Parathyroid adenoma (tissue), 2 donors: ENCODE data around the gene EEF1A2.

Experiments used
- H2AFZ ChIP-seq: fragments of 300-600 bp; sonication (generic); one replicate; pipeline ENCODE4 v1.7.0; 2017; ENCODE audit warnings: antibody characterized with exemption, mild to moderate bottlenecking
- H3K27ac ChIP-seq: fragments of 300-600 bp; sonication (generic); one replicate; pipeline ENCODE4 v1.7.0; 2017
- H3K27me3 ChIP-seq: fragments of 300-600 bp; sonication (generic); one replicate; pipeline ENCODE4 v1.7.0; 2017; ENCODE audit warnings: low read length; ENCODE audit not compliant: control insufficient read depth, insufficient read depth
- H3K36me3 ChIP-seq: fragments of 300-600 bp; sonication (generic); one replicate; pipeline ENCODE4 v1.7.0; 2017; ENCODE audit warnings: low read length; ENCODE audit not compliant: control insufficient read depth, insufficient read depth
- H3K4me1 ChIP-seq: fragments of 300-600 bp; sonication (generic); one replicate; pipeline ENCODE4 v1.7.0; 2017; ENCODE audit warnings: control low read depth
- H3K4me2 ChIP-seq: fragments of 300-600 bp; sonication (generic); one replicate; pipeline ENCODE4 v1.7.0; 2017; ENCODE audit warnings: low read length
- H3K4me3 ChIP-seq: fragments of 300-600 bp; sonication (generic); one replicate; pipeline ENCODE4 v1.7.0; 2017; ENCODE audit warnings: low read depth, low read length
- H3K79me2 ChIP-seq: fragments of 300-600 bp; sonication (generic); one replicate; pipeline ENCODE4 v1.7.0; 2017; ENCODE audit warnings: control low read depth
- H3K9ac ChIP-seq: fragments of 300-600 bp; sonication (generic); one replicate; pipeline ENCODE4 v1.7.0; 2017; ENCODE audit warnings: mild to moderate bottlenecking
- H3K9me3 ChIP-seq: fragments of 300-600 bp; sonication (generic); one replicate; pipeline ENCODE4 v1.7.0; 2017; ENCODE audit warnings: low read length; ENCODE audit not compliant: control insufficient read depth
- TF ChIP-seq, protein P1 (sequence below): fragments of 300-600 bp; sonication (generic); IDR thresholded peaks from one replicate; pipeline ENCODE4 v1.7.0; 2017; ENCODE audit warnings: antibody characterized with exemption, mild to moderate bottlenecking
- donor health status: primary hyperparathyroidism.

Gene EEF1A2

GRCh38 chr20:63488315-63489251 lies 10.3 kb downstream of the EEF1A2 start:
- no peak overlapping the region for H2AFZ ChIP-seq
- H3K27me3 ChIP-seq: no peaks in the 10 kb centered on the region
- no peaks in the 10 kb centered on the region for H3K79me2 ChIP-seq
- H3K4me1 ChIP-seq: no peaks in the 10 kb centered on the region
- no peak overlapping the region for H3K9ac ChIP-seq
- no peaks in the 10 kb centered on the region for H3K9me3 ChIP-seq
- H3K36me3 ChIP-seq: no peaks in the 10 kb centered on the region
- no peak overlapping the region for H3K4me2 ChIP-seq
- no peak overlapping the region for H3K4me3 ChIP-seq
- H3K27ac ChIP-seq: no peak overlapping the region
- TF ChIP-seq, protein P1, sequence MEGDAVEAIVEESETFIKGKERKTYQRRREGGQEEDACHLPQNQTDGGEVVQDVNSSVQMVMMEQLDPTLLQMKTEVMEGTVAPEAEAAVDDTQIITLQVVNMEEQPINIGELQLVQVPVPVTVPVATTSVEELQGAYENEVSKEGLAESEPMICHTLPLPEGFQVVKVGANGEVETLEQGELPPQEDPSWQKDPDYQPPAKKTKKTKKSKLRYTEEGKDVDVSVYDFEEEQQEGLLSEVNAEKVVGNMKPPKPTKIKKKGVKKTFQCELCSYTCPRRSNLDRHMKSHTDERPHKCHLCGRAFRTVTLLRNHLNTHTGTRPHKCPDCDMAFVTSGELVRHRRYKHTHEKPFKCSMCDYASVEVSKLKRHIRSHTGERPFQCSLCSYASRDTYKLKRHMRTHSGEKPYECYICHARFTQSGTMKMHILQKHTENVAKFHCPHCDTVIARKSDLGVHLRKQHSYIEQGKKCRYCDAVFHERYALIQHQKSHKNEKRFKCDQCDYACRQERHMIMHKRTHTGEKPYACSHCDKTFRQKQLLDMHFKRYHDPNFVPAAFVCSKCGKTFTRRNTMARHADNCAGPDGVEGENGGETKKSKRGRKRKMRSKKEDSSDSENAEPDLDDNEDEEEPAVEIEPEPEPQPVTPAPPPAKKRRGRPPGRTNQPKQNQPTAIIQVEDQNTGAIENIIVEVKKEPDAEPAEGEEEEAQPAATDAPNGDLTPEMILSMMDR: no peak

- TF ChIP-seq, protein P1: no peak
- Histone ChIP-seq H3K4me3 (no peak overlapping the region), H3K4me2 (no peak overlapping the region), H3K27ac (no peak overlapping the region), H3K4me1 (no peaks in the 10 kb centered on the region), H3K27me3 (no peaks in the 10 kb centered on the region), H3K36me3 (no peaks in the 10 kb centered on the region), H3K9ac (no peak overlapping the region), H2AFZ (no peak overlapping the region), H3K9me3 (no peaks in the 10 kb centered on the region), H3K79me2 (no peaks in the 10 kb centered on the region)
These were observed 11.1 kb downstream of the EEF1A2 start for GRCh38 chr20:63487781-63488241.

DNA sequence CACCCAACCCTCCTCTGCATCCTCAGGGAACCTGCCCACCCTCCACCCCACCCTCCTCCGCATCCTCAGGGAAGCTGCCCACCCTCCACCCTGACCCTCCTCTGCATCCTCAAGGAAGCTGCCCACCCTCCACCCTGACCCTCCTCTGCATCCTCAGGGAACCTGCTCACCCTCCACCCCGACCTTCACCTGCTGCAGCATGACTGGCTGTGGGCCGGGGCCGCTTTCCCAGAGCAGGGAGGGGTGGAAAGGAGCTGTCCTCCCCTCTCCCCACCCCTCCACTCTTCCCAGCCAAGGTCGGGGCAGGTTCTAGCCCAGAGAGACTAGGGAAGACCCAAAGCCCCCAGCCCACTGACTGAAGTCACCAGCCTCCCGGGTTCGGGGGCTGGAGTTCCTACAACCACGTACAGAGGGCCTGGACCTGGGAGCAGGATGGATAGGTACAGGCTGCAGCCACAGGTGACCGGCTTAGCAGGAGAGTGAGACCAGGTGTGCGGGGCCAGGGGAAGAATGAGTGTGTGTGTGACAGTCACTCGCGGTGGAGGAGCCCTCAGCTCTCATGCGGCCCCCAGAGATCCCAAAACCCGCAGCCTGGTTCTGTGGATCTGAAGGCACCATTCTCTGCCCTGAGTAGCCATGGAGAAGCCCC lies 11.6 kb downstream of the EEF1A2 start:
- TF ChIP-seq, protein P1: no peak
- no peak overlapping the region for H2AFZ ChIP-seq
- H3K4me1 ChIP-seq: no peaks in the 10 kb centered on the region
- no peak overlapping the region for H3K27ac ChIP-seq
- H3K4me2 ChIP-seq: no peak overlapping the region
- H3K27me3 ChIP-seq: no peaks in the 10 kb centered on the region
- H3K9ac ChIP-seq: no peak overlapping the region
- no peak overlapping the region for H3K4me3 ChIP-seq
- H3K79me2 ChIP-seq: no peaks in the 10 kb centered on the region
- no peaks in the 10 kb centered on the region for H3K9me3 ChIP-seq
- no peaks in the 10 kb centered on the region for H3K36me3 ChIP-seq

- H3K27me3 ChIP-seq: no peaks in the 10 kb centered on the region
- no peak overlapping the region for H3K4me2 ChIP-seq
- no peak overlapping the region for H2AFZ ChIP-seq
- no peak overlapping the region for H3K9ac ChIP-seq
- H3K9me3 ChIP-seq: no peaks in the 10 kb centered on the region
- H3K79me2 ChIP-seq: no peaks in the 10 kb centered on the region
- H3K4me1 ChIP-seq: no peaks in the 10 kb centered on the region
- H3K4me3 ChIP-seq: no peak overlapping the region
- TF ChIP-seq, protein P1: no peak
- no peak overlapping the region for H3K27ac ChIP-seq
- no peaks in the 10 kb centered on the region for H3K36me3 ChIP-seq
These were observed 12.5 kb downstream of the EEF1A2 start for GRCh38 chr20:63486300-63486855.
